Activated naive CD8-positive, alpha-beta T cell treated with anti-CD3 and anti-CD28 coated beads for 36 hours (primary cell): ENCODE data around the gene LILRA5. TPM values are rescaled to one million over a fixed set of nuclear protein-coding genes. Genes with fewer than 3 reads are reported as not detected.
"Not testable (repeated sequence)": the region's sequence is repeated elsewhere in the genome, so short reads cannot be mapped to it uniquely, and the experiment has no call there.

ENCODE experiments used
- DNase-seq: peaks from one replicate; pipeline ENCODE4 v3.0.0; 2021
- H3K27ac Mint-ChIP-seq: one replicate; pipeline ENCODE4 v1.8.0; 2022; ENCODE audit warnings: mild to moderate bottlenecking, moderate library complexity, mixed read lengths
- H3K27me3 Mint-ChIP-seq: one replicate; pipeline ENCODE4 v1.8.0; 2022; ENCODE audit warnings: mild to moderate bottlenecking, mixed read lengths
- H3K36me3 Mint-ChIP-seq: one replicate; pipeline ENCODE4 v1.8.0; 2021; ENCODE audit warnings: mild to moderate bottlenecking, mixed read lengths
- H3K4me1 Mint-ChIP-seq: one replicate; pipeline ENCODE4 v1.8.0; 2021; ENCODE audit warnings: mixed read lengths
- H3K4me3 Mint-ChIP-seq: one replicate; pipeline ENCODE4 v1.8.0; 2022; ENCODE audit warnings: mild to moderate bottlenecking, moderate library complexity, mixed read lengths
- H3K9me3 Mint-ChIP-seq: one replicate; pipeline ENCODE4 v1.8.0; 2022; ENCODE audit warnings: mixed read lengths
- total RNA-seq, 2 experiments: library from RNA; stranded (reverse); gene quantifications; one replicate each; pipeline ENCODE4 v1.2.3, GENCODE V29; 2021

The LILRA5 gene
- total RNA-seq, result not detected

DNA sequence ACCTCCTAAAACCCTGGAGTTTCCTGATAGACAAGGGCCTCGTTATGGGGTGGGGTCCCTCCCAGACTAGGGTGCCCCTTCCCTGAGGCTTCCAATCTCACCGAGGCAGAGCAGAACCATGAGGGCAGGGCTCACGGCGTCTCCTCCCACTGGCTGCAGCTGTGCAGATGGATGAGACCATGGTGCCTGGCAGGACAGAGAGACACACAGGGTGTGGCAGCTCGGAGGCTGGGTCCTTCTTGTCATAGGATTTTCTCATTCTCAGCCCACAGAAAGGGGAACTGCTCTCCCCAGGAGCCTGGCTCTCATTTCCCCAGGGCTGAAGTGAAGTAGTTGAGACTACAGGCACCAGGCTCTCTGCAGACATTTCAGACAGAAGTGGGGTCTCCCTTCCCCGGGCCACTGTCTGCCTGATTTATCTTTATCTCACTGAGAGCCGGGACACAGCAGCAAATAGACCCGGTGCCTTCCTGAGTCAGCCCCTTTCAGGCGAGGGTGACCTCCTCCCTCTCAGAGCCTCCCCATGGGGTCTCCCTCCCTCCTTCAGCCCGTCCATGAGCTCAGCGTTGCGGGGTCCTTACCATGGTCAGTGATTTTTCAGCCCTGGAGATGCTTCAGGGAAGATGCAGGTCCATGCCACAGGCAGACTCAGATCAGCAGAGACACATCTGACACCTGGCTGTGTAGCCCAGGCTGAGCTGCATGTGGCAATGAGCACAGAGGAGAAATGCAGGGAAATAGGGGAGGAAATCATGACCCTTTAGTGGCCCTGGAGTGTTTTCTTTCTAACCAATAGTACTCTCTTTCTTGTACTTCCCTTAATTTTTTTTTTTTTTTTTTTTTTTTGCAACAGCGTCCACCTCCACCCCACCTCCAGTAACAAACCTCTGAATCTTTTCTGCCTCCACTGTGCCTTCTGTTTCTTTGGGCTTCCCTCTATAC is at the start of gene LILRA5:
Gene LILRA5, minus strand, starts transcription at position 731 of the 942 bp plus-strand sequence. Its CDS starts 147 bp downstream, at position 584.
- H3K4me3 Mint-ChIP-seq, result no peak within 1 kb of the TSS
- H3K36me3 Mint-ChIP-seq, result no peaks in the 10 kb centered on the region
- H3K9me3 Mint-ChIP-seq, result no peaks in the 10 kb centered on the region
- no peak for DNase-seq
- H3K27ac Mint-ChIP-seq, result no peak within 1 kb of the TSS
- H3K27me3 Mint-ChIP-seq, result peaks cover 42% of the 10 kb centered on the region
- H3K4me1 Mint-ChIP-seq, result no peaks in the 10 kb centered on the region

DNA sequence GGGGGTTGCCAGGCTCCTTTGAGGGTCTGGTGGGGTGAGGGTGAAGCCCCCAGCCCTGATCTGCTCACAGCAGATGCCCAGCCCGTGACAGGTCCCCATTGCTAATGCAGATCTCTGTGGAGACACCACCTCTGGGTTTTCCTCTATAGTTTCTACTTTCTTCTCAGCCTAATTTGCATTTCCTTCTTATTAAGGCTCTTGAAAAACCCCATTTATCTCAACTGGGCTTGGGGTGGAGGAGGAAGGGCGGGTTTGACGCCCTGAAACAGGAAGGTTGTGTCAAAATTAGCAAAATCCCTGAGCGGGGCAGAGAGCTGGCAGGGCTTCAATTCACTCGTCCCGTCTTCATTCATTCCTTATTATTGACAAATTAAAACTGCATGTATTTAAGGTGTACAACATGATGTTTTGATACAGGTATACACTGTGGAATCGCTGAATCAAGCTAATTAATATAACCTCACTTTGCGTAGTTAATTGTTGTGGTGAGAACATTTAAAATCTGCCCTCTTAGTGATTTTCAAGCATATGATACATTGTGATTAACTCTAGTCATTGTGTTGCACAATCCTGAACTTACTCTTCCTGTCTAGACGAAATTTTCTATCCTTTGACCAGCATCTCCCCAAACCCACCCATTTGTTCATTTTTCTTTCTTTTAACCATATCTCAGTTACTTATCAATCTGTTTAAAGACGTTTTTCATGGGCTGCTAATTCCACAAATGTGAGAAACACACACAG is 48.9 kb upstream of the LILRA5 start:
- peaks cover 15% of the 10 kb centered on the region for H3K36me3 Mint-ChIP-seq
- H3K9me3 Mint-ChIP-seq, H3K27me3 Mint-ChIP-seq, DNase-seq: not testable (repeated sequence)
- H3K4me1 Mint-ChIP-seq, result peaks cover 45% of the 10 kb centered on the region
- H3K4me3 Mint-ChIP-seq, result peak overlapping the region; percentile 90
- H3K27ac Mint-ChIP-seq, result peak overlapping the region; percentile 86

GRCh38 chr19:54359149-54359820 is 46.3 kb upstream of the LILRA5 start:
- H3K27ac Mint-ChIP-seq, result peak overlapping the region; percentile 29
- H3K9me3 Mint-ChIP-seq, H3K4me3 Mint-ChIP-seq, H3K27me3 Mint-ChIP-seq: not testable (repeated sequence)
- peaks cover 31% of the 10 kb centered on the region for H3K4me1 Mint-ChIP-seq
- peaks cover 11% of the 10 kb centered on the region for H3K36me3 Mint-ChIP-seq
- peak; percentile 79 for DNase-seq

DNA sequence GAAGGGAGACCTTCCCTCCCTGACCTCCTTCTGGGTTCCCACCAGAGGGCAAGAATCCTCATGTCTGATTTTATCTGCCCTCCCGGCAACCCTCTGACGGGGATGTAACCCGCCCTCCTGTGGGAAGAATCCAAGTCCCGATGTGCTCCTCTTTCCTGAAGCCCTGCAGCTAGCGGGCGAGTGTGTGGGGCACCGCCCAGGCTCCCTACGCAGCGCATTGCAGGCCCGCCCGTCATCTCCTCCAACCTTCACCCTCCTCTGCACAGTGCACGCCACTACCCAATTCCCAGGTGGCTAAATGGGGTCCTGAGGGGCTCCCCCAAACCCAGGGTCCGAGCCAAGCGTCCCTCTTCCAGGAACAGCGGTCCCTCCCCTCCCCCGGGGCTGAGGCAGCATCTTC is 44.4 kb upstream of the LILRA5 start:
- peaks cover 3% of the 10 kb centered on the region for H3K36me3 Mint-ChIP-seq
- H3K9me3 Mint-ChIP-seq, result no peaks in the 10 kb centered on the region
- no peak for DNase-seq
- no peak overlapping the region for H3K27ac Mint-ChIP-seq
- H3K27me3 Mint-ChIP-seq, result no peaks in the 10 kb centered on the region
- peaks cover 22% of the 10 kb centered on the region for H3K4me1 Mint-ChIP-seq
- no peak overlapping the region for H3K4me3 Mint-ChIP-seq

- Mint-ChIP-seq H3K36me3 (peaks cover 3% of the 10 kb centered on the region), H3K4me3 (no peak overlapping the region), H3K27ac (no peak overlapping the region), H3K4me1 (peaks cover 18% of the 10 kb centered on the region), H3K9me3 (no peaks in the 10 kb centered on the region), H3K27me3 (no peaks in the 10 kb centered on the region)
- no peak for DNase-seq
These were observed 43.6 kb upstream of the LILRA5 start for GRCh38 chr19:54356444-54357056.

DNA sequence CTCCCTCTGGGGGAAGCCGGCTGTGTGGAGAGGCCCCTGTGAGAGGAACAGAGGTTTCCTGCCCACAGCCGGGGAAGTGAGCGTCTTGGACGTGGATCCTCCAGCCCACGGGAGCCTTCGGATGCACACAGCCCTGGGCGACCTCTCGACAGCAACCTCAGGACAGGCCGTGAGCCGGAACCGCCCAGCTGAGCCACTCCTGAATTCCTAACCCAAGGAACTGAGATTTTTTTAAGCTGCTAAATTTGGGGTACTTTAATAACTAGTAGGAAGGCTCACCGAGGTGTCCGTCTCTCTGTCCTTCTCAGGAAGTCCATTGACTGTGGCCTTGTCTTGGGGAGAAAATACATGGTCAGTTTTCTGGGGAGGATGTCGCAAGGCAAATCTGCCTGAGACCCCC is 42.7 kb upstream of the LILRA5 start:
- H3K36me3 Mint-ChIP-seq, result peaks cover 3% of the 10 kb centered on the region
- H3K27ac Mint-ChIP-seq, result no peak overlapping the region
- H3K27me3 Mint-ChIP-seq, result no peaks in the 10 kb centered on the region
- H3K9me3 Mint-ChIP-seq, result no peaks in the 10 kb centered on the region
- peaks cover 9% of the 10 kb centered on the region for H3K4me1 Mint-ChIP-seq
- no peak for DNase-seq
- H3K4me3 Mint-ChIP-seq, result no peak overlapping the region

- H3K4me3 Mint-ChIP-seq, result no peak overlapping the region
- no peaks in the 10 kb centered on the region for H3K27me3 Mint-ChIP-seq
- no peaks in the 10 kb centered on the region for H3K9me3 Mint-ChIP-seq
- peaks cover 6% of the 10 kb centered on the region for H3K4me1 Mint-ChIP-seq
- no peak for DNase-seq
- H3K36me3 Mint-ChIP-seq, result peaks cover 3% of the 10 kb centered on the region
- H3K27ac Mint-ChIP-seq, result no peak overlapping the region
These were observed 41.8 kb upstream of the LILRA5 start for GRCh38 chr19:54354761-54355160.

GRCh38 chr19:54352546-54352945 is 39.6 kb upstream of the LILRA5 start:
- no peaks in the 10 kb centered on the region for H3K27me3 Mint-ChIP-seq
- H3K4me1 Mint-ChIP-seq, result peaks cover 4% of the 10 kb centered on the region
- no peak overlapping the region for H3K27ac Mint-ChIP-seq
- no peak for DNase-seq
- H3K4me3 Mint-ChIP-seq, result no peak overlapping the region
- no peaks in the 10 kb centered on the region for H3K9me3 Mint-ChIP-seq
- H3K36me3 Mint-ChIP-seq, result peaks cover 3% of the 10 kb centered on the region

- Mint-ChIP-seq H3K9me3 (no peaks in the 10 kb centered on the region), H3K4me3 (no peak overlapping the region), H3K27ac (no peak overlapping the region), H3K4me1 (peaks cover 4% of the 10 kb centered on the region), H3K36me3 (peaks cover 3% of the 10 kb centered on the region), H3K27me3 (no peaks in the 10 kb centered on the region)
- no peak for DNase-seq
These were observed 39.1 kb upstream of the LILRA5 start for GRCh38 chr19:54352041-54352440.

DNA sequence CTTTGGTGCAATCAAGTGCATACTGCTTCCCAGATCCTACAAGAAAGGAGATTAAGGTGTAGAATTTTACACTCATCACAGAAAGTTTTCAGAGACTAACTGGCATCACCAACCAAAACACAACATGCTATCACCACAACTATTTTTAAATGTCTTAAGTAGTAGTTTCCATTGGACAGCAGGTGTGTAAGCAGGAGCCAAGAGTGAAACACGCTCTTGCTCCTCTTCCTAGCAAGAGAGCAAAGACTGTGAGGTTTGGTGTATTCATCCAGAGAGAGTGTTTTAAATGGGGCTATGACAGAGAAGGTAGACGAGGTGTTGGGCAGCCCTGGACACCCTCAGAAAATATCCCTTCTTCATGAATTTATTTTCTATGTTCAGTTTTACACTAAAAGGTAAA is 38.5 kb upstream of the LILRA5 start:
- DNase-seq, result no peak
- Mint-ChIP-seq H3K36me3 (peaks cover 3% of the 10 kb centered on the region), H3K4me3 (no peak overlapping the region), H3K4me1 (peaks cover 4% of the 10 kb centered on the region), H3K9me3 (no peaks in the 10 kb centered on the region), H3K27me3 (no peaks in the 10 kb centered on the region), H3K27ac (no peak overlapping the region)

DNA sequence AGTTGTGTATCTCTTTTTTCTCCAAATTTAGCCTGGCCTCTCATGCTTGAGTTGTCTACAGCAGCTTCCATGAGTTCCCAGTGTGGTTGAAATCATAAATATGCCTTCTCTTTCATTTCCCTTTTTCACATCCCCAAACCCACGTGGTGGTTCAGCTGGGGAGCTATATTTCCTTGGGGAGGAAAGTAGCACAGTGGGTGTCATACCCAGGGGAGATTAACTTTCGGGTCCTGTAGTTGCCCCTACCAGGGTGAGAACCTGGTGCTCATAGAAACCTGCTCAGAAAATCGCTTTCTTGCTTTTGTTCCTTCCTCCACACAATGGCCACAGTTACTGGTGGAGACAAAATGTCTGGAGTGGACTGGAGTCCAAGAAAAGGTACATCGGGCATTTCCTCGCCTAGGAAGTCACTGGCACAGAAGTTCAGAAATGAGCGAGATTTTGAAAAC is 33.0 kb upstream of the LILRA5 start:
- no peaks in the 10 kb centered on the region for H3K27me3 Mint-ChIP-seq
- H3K36me3 Mint-ChIP-seq, result no peaks in the 10 kb centered on the region
- no peak overlapping the region for H3K4me3 Mint-ChIP-seq
- no peak for DNase-seq
- peaks cover 3% of the 10 kb centered on the region for H3K4me1 Mint-ChIP-seq
- no peak overlapping the region for H3K27ac Mint-ChIP-seq
- H3K9me3 Mint-ChIP-seq, result no peaks in the 10 kb centered on the region

DNA sequence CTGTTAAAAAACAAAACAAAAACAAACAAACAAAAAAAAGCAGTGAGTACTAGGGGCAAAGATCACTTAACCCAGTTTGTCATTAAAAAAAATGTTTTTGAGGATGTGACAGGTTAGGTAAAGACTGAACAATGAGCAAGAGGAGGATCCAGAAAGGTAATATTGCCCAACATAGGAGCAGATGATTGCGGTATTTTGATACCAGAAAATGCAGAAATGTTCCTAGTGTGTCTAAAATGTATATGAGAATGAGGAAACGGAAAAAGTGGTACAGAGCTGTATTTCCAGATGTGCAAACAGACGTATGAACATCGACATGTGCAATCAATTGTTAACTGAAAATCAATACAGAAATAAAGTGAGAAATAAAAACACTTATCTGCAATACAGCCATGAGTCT is 30.9 kb upstream of the LILRA5 start:
- no peaks in the 10 kb centered on the region for H3K9me3 Mint-ChIP-seq
- no peak overlapping the region for H3K4me3 Mint-ChIP-seq
- no peak for DNase-seq
- no peak overlapping the region for H3K27ac Mint-ChIP-seq
- H3K27me3 Mint-ChIP-seq, result peaks cover 6% of the 10 kb centered on the region
- H3K36me3 Mint-ChIP-seq, result no peaks in the 10 kb centered on the region
- peaks cover 3% of the 10 kb centered on the region for H3K4me1 Mint-ChIP-seq

DNA sequence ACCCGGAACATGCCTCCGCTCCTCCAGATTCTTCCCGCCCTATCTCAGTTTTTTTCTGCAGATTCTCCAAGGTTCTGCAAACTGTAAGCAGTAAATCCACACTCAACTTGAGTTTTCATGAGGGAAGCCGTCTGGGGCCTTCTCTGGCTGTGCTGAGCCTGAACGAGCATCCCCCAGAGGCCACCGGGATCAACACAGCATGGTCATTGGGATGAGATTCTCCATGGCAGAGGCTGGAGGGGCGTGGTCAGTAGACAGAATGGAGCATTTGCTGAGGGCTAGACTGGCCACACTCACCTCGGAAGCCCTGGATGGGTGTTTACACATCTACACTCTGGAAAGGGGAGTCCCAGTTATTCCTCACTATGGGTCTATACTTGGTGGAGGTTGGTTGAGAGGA is 28.3 kb upstream of the LILRA5 start:
- Mint-ChIP-seq H3K9me3 (no peaks in the 10 kb centered on the region), H3K36me3 (no peaks in the 10 kb centered on the region), H3K27ac (no peak overlapping the region), H3K4me1 (peaks cover 3% of the 10 kb centered on the region), H3K4me3 (no peak overlapping the region), H3K27me3 (peaks cover 8% of the 10 kb centered on the region)
- DNase-seq, result no peak

GRCh38 chr19:54339646-54340358 is 26.8 kb upstream of the LILRA5 start:
- no peak for DNase-seq
- Mint-ChIP-seq H3K4me3 (no peak overlapping the region), H3K36me3 (no peaks in the 10 kb centered on the region), H3K9me3 (no peaks in the 10 kb centered on the region), H3K27ac (no peak overlapping the region), H3K27me3 (peaks cover 8% of the 10 kb centered on the region), H3K4me1 (no peaks in the 10 kb centered on the region)
